Ovary (tissue), 3 donors: ENCODE results near the gene TEDC1.

Experiments
- EP300 ChIP-seq: sonication (generic); formaldehyde crosslinking; IDR thresholded peaks from one replicate; pipeline ENCODE4 v1.6.1; 2017; ENCODE audit warnings: antibody characterized with exemption
- POLR2A ChIP-seq: fragments of 450-650 bp; IDR thresholded peaks from one replicate; pipeline ENCODE4 v1.6.1; 2017; ENCODE audit warnings: antibody characterized with exemption, mild to moderate bottlenecking, moderate library complexity
- TF ChIP-seq, protein P1 (sequence below), 3 donors: fragments of 450-650 bp in 2 of 3; fragments of 200-600 bp in 1 of 3; IDR thresholded peaks; one replicate each; pipeline versions ENCODE4 v1.5.1 to v1.8.0; 2016 to 2022; ENCODE audit warnings: antibody characterized with exemption in 3 of 3, mild to moderate bottlenecking in 1 of 3
- donor health status: DM: no; HTN: no; CAD: no.

DNA sequence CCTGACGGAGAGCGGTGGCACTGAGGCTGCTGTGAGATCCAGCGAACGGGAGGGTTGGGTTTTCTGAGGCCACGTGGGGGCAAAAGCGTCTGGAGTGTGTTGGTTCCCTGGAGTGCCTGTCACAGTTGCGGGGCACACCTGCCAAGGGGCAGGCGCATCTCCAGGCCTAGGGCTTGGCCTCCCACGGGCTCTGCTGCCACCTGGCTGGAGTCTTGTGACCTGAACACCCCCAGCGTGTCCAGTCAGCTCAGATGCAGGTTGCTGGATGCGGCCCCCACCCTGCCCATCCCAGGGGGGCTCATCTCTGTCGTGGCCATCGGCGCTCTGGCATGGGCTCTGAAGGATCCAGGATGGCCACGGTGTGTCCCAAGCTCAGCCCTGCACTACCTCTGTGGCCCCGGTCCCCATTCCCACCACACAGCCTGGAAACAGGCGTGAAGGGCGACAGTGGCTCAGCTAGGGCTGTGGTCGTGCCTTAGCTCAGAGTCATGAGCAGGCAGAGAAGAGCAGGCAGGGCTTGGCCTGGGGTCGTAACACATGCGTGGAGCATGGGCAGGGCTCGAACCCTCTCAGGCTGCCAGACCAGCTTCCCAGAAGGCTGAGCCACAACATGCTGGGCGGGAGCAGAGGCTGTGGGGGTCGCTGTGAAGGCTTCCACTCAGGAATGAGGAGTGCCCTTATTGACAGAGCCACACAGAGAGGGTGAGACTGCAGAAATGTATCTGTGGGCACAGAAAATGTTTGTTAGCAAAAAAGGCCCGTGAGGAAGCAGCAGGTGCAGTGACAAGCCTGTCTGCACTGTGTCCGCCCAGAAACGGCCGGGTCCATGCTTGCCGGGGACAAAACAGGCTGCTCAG lies 40.0 kb upstream of the TEDC1 start:
- TF ChIP-seq, protein P1, sequence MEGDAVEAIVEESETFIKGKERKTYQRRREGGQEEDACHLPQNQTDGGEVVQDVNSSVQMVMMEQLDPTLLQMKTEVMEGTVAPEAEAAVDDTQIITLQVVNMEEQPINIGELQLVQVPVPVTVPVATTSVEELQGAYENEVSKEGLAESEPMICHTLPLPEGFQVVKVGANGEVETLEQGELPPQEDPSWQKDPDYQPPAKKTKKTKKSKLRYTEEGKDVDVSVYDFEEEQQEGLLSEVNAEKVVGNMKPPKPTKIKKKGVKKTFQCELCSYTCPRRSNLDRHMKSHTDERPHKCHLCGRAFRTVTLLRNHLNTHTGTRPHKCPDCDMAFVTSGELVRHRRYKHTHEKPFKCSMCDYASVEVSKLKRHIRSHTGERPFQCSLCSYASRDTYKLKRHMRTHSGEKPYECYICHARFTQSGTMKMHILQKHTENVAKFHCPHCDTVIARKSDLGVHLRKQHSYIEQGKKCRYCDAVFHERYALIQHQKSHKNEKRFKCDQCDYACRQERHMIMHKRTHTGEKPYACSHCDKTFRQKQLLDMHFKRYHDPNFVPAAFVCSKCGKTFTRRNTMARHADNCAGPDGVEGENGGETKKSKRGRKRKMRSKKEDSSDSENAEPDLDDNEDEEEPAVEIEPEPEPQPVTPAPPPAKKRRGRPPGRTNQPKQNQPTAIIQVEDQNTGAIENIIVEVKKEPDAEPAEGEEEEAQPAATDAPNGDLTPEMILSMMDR (IDR thresholded peaks at IDR 0.05): no peak
- TF ChIP-seq EP300 (no peak), POLR2A (no peak)
